SK-N-SH (cell line): ENCODE measurements around the gene AZU1.

Experiments used
- EP300 ChIP-seq, 2 experiments: IDR thresholded peaks; 2 replicates each; pipeline versions ENCODE4 v1.4.0 to v1.6.1; 2012; ENCODE audit warnings: borderline replicate concordance in 1 of 2, low read depth in 1 of 2, low read length in 1 of 2
- FOXM1 ChIP-seq: IDR thresholded peaks from 2 replicates; pipeline ENCODE4 v1.4.0; 2012; ENCODE audit warnings: low read depth, mild to moderate bottlenecking
- NRF1 ChIP-seq: IDR thresholded peaks from 2 replicates; pipeline ENCODE4 v1.6.1; 2012; ENCODE audit warnings: low read depth, mild to moderate bottlenecking, low read length
- POLR2AphosphoS5 ChIP-seq: IDR thresholded peaks from 2 replicates; pipeline ENCODE4 v1.6.1; 2012; ENCODE audit warnings: low read depth, low read length
- TF ChIP-seq, protein P1 (sequence below): fragments of 200-600 bp; sonication (generic); IDR thresholded peaks from 2 replicates; pipeline ENCODE4 v1.6.1; 2017; ENCODE audit warnings: antibody characterized with exemption, mild to moderate bottlenecking, moderate library complexity

DNA sequence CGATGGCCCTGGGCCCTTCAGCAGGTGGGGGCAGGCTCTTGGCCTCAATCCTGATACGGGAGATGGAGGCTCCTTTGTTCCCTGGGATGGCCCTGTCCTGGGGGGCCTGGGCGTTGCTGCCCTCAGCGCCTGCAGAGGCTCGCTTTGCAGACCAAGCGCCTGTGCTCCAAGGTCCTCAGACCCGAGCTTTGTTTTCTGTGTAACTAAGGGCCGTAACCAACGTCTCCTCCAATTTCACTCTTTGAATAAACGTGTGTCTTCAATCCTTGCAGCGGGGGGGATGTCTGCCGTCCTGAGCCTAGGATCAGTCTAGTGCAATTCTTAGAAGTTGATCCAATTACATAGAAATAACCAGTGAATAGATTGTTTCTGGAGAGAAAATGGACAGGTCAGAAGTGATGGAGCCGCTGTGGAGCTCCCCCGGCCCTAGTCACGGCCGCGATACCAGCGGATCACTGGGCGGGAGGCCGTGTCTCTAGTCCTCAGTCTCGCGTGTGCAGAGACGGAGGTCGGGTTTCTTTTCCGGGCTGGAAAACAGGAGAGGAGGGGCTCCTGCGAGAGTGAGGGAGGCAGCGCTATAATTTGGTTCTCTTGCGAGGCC lies 25.0 kb upstream of the AZU1 start:
- TF ChIP-seq NRF1 (no peak), EP300 (IDR thresholded peaks at IDR 0.05; ENCODE audit: borderline replicate concordance in 1 of 2, low read depth in 1 of 2, low read length in 1 of 2) (no peak), FOXM1 (no peak), POLR2AphosphoS5 (no peak)
- TF ChIP-seq, protein P1, sequence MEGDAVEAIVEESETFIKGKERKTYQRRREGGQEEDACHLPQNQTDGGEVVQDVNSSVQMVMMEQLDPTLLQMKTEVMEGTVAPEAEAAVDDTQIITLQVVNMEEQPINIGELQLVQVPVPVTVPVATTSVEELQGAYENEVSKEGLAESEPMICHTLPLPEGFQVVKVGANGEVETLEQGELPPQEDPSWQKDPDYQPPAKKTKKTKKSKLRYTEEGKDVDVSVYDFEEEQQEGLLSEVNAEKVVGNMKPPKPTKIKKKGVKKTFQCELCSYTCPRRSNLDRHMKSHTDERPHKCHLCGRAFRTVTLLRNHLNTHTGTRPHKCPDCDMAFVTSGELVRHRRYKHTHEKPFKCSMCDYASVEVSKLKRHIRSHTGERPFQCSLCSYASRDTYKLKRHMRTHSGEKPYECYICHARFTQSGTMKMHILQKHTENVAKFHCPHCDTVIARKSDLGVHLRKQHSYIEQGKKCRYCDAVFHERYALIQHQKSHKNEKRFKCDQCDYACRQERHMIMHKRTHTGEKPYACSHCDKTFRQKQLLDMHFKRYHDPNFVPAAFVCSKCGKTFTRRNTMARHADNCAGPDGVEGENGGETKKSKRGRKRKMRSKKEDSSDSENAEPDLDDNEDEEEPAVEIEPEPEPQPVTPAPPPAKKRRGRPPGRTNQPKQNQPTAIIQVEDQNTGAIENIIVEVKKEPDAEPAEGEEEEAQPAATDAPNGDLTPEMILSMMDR: no peak
